ENCODE measurements around the gene C1QB.

GRCh38 chr1:22612671-22613571 lies 40.1 kb upstream of the C1QB start:
- TF ChIP-seq POLR2A (IDR thresholded peaks at IDR 0.05) (no peak), CTCF (IDR thresholded peaks at IDR 0.05) (no peak), EP300 (IDR thresholded peaks at IDR 0.05) (no peak), POLR2AphosphoS5 (IDR thresholded peaks at IDR 0.05) (no peak)

All from upper lobe of left lung (tissue), 4 donors.